ENCODE measurements around the gene VPS33A.
"Not testable (repeated sequence)": the region's sequence is repeated elsewhere in the genome, so short reads cannot be mapped to it uniquely, and the experiment has no call there.

The VPS33A gene

DNA sequence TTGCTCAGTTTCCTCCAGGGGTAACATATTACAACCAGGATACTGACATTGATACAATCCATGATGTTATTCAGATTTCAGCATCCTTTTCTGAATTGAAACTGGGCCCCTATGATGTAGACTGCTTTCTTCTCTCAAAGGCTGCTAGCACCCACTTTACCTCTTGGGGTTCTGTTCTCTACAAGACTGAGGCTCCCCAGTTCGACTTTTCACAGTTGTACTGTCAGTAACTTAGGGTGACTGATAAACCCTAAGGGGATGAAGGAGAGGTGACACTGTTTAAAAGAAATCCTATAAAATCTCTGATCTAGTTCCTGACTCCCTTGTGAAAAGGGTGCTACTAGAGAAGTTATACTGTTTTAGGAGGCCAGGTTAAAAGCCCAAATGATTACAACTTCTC lies 818 bp downstream of the VPS33A start:
- CTCF ChIA-PET: no interaction called here
- TF ChIP-seq, protein P1, sequence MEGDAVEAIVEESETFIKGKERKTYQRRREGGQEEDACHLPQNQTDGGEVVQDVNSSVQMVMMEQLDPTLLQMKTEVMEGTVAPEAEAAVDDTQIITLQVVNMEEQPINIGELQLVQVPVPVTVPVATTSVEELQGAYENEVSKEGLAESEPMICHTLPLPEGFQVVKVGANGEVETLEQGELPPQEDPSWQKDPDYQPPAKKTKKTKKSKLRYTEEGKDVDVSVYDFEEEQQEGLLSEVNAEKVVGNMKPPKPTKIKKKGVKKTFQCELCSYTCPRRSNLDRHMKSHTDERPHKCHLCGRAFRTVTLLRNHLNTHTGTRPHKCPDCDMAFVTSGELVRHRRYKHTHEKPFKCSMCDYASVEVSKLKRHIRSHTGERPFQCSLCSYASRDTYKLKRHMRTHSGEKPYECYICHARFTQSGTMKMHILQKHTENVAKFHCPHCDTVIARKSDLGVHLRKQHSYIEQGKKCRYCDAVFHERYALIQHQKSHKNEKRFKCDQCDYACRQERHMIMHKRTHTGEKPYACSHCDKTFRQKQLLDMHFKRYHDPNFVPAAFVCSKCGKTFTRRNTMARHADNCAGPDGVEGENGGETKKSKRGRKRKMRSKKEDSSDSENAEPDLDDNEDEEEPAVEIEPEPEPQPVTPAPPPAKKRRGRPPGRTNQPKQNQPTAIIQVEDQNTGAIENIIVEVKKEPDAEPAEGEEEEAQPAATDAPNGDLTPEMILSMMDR (IDR thresholded peaks at IDR 0.05; ENCODE audit: control extremely low read depth, extremely low read depth, low read depth, missing control alignments): no peak
- POLR2A ChIA-PET: no interaction called here
- no peak for DNase-seq (ENCODE audit: extremely low spot score)

DNA sequence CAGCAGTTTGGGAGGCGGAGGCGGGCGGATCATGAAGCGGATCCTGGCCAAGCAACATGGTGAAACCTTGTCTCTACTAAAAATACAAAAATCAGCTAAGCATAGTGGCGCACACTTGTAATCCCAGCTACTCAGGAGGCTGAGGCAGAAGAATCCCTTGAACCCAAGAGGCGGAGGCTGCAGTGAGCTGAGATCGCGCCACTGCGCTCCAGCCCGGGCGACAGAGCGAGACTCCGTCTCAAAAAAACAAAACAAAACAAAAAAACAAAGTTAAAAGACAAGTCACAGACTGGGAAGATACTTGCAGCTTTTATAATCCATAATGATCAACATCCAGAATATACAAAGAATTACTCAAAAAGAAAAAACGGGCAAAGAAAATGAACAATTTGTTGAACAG lies 5.6 kb downstream of the VPS33A start:
- POLR2A ChIA-PET; DNase-seq (ENCODE audit: extremely low spot score): not testable (repeated sequence)
- CTCF ChIA-PET: interaction anchor here (1.2 to 1.3 kb wide), 2 partner anchors 14 to 50 kb away, joined by 3 read pairs; no protein-coding TSS in a partner anchor

DNA sequence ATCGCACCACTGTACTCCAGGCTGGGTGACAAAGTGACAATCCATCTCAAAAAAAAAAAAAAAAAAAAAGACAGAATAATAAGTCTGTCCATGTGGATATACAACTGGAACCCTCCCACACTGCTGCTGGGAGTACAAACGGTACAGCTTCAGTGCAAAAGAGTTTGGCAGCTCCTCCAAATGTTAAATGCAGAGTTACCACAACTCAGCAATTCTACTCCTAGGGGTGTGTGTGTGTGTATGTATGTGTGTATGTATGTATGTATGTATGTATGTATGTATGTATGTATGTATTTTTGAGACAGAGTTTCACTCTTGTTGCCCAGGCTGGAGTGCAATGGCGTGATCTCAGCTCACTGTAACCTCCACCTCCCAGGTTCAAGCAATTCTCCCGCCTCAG lies 7.4 kb downstream of the VPS33A start:
- POLR2A ChIA-PET; CTCF ChIA-PET; DNase-seq (ENCODE audit: extremely low spot score): not testable (repeated sequence)

DNA sequence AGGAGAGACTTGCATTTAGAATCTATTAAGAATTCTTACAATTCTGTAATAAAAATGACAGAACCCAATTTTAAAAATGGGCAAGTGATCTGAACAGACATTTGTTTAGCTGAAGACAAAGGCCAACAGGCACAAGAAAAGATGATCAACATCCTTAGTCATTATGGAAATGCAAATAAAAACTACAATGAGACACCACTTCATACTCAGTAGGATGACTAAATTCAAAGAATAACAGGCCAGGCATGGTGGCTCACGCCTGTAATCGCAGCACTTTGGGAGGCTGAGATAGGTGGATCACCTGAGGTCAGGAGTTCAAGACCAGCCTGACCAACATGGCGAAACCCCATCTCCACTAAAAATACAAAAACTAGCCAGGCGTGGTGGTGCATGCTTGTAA lies 7.8 kb downstream of the VPS33A start:
- DNase-seq (ENCODE audit: extremely low spot score); CTCF ChIA-PET; POLR2A ChIA-PET: not testable (repeated sequence)

DNA sequence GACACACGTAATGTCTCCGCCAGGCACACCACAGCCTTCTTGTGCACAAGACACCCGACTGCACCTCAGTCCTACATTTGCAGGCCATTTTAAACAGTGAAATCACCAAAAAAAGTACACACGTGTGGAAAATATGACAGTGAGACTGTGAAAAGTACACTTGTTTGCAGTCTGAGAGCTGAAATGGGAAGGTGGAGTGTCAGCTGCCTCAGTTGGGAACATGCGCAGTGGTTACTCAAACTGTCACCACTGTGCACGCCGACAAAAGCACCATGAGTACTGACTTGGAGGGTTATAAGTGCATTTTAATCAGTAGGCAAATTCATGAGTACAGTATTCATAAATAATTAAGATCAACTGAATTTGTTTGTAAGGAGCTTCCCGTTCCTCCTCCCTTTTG lies 15.8 kb downstream of the VPS33A start:
- CTCF ChIA-PET: interaction anchor here (1.9 kb wide), 1 partner anchor 16 kb away, joined by 5 read pairs; no protein-coding TSS in a partner anchor
- TF ChIP-seq, protein P1 (IDR thresholded peaks at IDR 0.05; ENCODE audit: control extremely low read depth, extremely low read depth, low read depth, missing control alignments): no peak
- no peak for DNase-seq (ENCODE audit: extremely low spot score)
- POLR2A ChIA-PET: no interaction called here

DNA sequence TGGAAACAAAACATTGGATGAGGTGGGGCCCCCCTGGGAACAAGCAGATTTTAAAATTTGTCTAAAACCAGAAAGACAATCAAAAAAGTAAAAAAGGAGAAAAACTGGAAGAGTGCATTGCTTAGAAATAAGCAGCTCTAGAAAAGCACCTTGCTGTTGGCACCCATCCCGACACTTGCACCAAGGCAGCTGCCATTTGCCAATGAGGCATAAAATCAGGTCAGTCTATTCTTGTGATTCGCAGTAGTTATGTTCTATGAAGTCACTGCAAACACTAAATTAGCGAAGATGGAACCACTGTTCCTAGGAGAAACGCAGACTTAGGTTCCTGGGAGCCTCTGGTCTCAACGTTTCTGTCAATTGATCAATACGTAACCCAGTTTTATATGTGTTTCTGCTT lies 16.2 kb downstream of the VPS33A start:
- TF ChIP-seq, protein P1 (IDR thresholded peaks at IDR 0.05; ENCODE audit: control extremely low read depth, extremely low read depth, low read depth, missing control alignments): no peak
- no peak for DNase-seq (ENCODE audit: extremely low spot score)
- CTCF ChIA-PET: interaction anchor here (1.9 kb wide), 1 partner anchor 16 kb away, joined by 5 read pairs; no protein-coding TSS in a partner anchor
- POLR2A ChIA-PET: no interaction called here

DNA sequence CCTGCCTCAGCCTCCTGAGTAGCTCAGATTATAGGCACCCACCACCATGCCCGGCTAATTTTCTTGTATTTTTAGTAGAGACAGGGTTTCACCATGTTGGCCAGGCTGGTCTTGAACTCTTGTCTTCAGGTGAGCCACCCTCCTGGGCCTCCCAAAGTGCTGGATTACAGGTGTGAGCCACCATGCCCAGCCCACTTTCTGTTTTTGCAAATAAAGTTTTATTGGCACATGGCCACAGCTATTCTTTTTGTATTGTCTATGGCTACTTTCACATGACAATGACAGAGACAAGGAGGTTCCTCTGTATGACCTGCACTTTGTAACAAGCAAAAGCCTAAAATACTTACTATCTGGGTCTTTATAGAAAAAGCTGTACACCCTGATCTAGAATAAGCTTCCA lies 20.7 kb downstream of the VPS33A start:
- no peak for DNase-seq (ENCODE audit: extremely low spot score)
- TF ChIP-seq, protein P1 (IDR thresholded peaks at IDR 0.05; ENCODE audit: control extremely low read depth, extremely low read depth, low read depth, missing control alignments): no peak
- ChIA-PET POLR2A (no interaction called here), CTCF (no interaction called here)

DNA sequence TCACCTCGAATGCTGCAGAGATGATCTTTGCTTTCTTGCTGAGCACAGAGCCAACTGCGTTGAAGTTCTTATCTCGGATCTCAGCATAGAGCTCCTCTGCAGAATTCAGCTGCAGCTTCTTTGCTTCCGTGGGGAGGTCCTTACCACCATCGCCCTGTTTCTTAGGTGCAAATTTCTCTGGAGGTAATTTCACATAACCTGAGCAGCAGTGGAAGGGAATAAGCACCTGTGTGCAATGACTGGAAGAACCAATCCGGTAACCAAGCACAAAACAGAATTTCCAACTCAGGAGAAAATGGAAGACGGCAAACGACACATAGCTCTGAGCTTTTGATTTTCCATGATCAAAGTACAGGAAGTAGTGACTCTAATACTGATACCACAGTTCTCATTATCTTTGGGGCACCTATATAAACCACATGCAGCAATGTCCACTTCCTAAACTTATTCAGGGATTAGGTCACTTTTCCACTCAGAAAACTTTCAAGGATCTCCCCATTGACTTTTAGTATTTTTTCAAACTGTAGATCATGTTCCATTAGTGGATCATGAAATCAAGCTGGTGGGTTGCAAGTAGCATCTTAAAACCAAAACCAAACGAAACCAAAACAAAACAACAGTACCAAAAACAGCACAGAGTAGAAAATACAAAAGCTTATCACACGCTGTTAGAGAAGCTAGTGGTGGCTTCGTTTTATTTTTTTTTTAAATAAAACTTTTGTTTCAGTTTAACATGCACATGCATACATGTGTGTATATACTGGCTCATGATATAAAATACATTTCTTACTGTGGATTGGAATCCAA lies 21.5 kb downstream of the VPS33A start:
- peak; percentile 33 for DNase-seq (ENCODE audit: extremely low spot score)
- CTCF ChIA-PET: no interaction called here
- POLR2A ChIA-PET: interaction anchor here (0.6 kb wide), 1 partner anchor 29 kb away, joined by 7 read pairs; no protein-coding TSS in a partner anchor
- TF ChIP-seq, protein P1 (IDR thresholded peaks at IDR 0.05; ENCODE audit: control extremely low read depth, extremely low read depth, low read depth, missing control alignments): no peak
